Esophagus (tissue), 2 donors: Measurements from ENCODE around the gene NOL6. TPM values are rescaled to one million over a fixed set of nuclear protein-coding genes. Genes with fewer than 3 reads are reported as not detected.

Experiments used
- H3K27ac ChIP-seq, 2 donors: one replicate each; pipeline ENCODE4 v1.5.1; 2013; ENCODE audit warnings: low read depth in 2 of 2, mild to moderate bottlenecking in 2 of 2, inconsistent platforms in 1 of 2, low read length in 1 of 2, moderate library complexity in 1 of 2
- H3K27me3 ChIP-seq, 2 donors: one replicate each; pipeline ENCODE4 v1.6.1; 2013; ENCODE audit warnings: low read length in 2 of 2, control low read depth in 1 of 2, mild to moderate bottlenecking in 1 of 2; ENCODE audit not compliant: insufficient read depth in 2 of 2, control insufficient read depth in 1 of 2
- H3K36me3 ChIP-seq, 2 donors: one replicate each; pipeline ENCODE4 v1.6.1; 2013; ENCODE audit warnings: low read length in 1 of 2; ENCODE audit not compliant: control insufficient read depth in 2 of 2, insufficient read depth in 2 of 2
- H3K4me1 ChIP-seq, 2 donors: one replicate each; pipeline ENCODE4 v1.6.1; 2013; ENCODE audit warnings: low read length in 1 of 2; ENCODE audit not compliant: control insufficient read depth in 2 of 2, insufficient read depth in 2 of 2
- H3K4me3 ChIP-seq, 2 donors: one replicate each; pipeline ENCODE4 v1.5.1; 2013; ENCODE audit warnings: low read length in 2 of 2, mild to moderate bottlenecking in 2 of 2, low read depth in 1 of 2, moderate library complexity in 1 of 2
- H3K9me3 ChIP-seq, 2 donors: one replicate each; pipeline ENCODE4 v1.6.1; 2013; ENCODE audit warnings: mild to moderate bottlenecking in 2 of 2, low read depth in 1 of 2, low read length in 1 of 2, moderate library complexity in 1 of 2; ENCODE audit not compliant: control insufficient read depth in 2 of 2, insufficient read depth in 1 of 2
- WGBS, 2 donors: extraction: QIAGEN DNeasy Blood & Tissue Kit; methylation state at CpG; one replicate each; pipeline ENCODE4 v1.1.7; 2013; 5-methylcytosine and 5-hydroxymethylcytosine counted together
- polyA plus RNA-seq, 2 donors: library from polyadenylated mRNA; stranded (reverse); fragments of 200-250 nt; gene quantifications; one replicate each; pipeline ENCODE4 v1.2.3, GENCODE V29; 2013
- donor health status: healthy with polysubstance abuse.
- donor health status: Bipolar disorder and iron deficiency.

Gene NOL6
- polyA plus RNA-seq, 2 donors = 25.2 to 29.2 TPM

DNA sequence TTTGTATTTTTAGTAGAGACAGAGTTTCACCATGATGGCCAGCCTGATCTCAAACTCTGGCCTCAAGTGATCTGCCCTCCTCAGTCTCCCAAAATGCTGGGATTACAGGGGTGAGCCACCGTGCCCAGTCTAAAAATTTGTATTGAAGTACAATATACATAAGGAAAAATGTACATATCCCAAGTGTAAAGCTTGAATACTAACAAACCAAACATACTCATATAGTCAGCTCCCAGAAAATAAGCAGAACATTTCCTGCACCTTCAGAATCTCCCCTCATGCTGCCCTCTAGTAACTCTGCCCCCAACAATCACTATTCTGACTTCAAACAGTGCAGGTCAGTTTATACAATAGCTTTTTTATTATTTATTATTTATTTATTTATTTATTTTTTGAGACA is 1.6 kb upstream of the NOL6 start:
- H3K9me3 ChIP-seq = no peaks in the 10 kb centered on the region
- H3K4me1 ChIP-seq = peaks cover 0 to 9% of the 10 kb centered on the region in 2 donors
- no peak overlapping the region for H3K4me3 ChIP-seq
- H3K27me3 ChIP-seq = no peaks in the 10 kb centered on the region
- H3K27ac ChIP-seq = no peak overlapping the region
- 86 to 89% methylated on average over 1 of the region's 1 CpG for WGBS, 2 donors
- H3K36me3 ChIP-seq = peaks cover 6 to 9% of the 10 kb centered on the region in 2 donors

DNA sequence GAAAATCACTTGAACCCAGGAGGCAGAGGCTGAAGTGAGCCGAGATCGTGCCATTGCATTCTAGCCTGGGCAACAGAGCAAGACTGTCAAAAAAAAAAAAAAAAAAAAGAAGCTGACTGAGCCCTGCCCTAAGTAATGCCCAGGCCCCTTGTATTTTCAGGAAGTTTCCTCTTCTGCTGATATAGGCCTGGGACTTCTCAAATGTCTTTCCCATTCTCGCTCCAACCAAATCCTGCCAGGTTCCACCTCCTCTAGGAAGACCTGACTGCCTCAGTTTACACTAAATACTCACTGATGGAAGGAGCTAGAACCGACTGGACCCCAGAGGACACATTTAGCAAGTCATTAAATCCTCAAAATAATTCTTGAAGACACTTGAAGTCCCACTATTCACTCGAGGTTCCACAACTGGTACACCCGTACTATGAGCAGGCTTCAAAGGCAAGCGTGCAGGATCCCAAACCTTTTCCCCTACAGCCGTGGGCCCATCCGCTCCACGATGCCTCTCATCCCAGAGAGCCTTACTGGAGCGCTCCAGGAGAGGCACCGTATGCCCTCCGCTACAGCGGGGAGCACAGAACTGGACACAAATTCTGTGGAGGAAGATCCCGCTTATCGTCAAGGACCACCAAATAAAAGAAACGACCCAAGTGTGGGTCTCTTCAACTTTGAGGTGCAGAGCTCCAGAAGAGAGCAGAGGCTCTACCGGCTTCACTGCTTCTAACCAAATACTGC is 676 bp downstream of the NOL6 start:
- H3K27me3 ChIP-seq = no peaks in the 10 kb centered on the region
- peaks cover 24 to 29% of the 10 kb centered on the region in 2 donors for H3K36me3 ChIP-seq
- peak overlapping the region in 1 of 2 donors; percentile 69 for H3K27ac ChIP-seq
- H3K9me3 ChIP-seq = no peaks in the 10 kb centered on the region
- 9% methylated on average over 18 of the region's 18 CpGs for WGBS, 2 donors
- H3K4me3 ChIP-seq = peak overlapping the region; percentile 86 to 88
- peaks cover 0 to 9% of the 10 kb centered on the region in 2 donors for H3K4me1 ChIP-seq

DNA sequence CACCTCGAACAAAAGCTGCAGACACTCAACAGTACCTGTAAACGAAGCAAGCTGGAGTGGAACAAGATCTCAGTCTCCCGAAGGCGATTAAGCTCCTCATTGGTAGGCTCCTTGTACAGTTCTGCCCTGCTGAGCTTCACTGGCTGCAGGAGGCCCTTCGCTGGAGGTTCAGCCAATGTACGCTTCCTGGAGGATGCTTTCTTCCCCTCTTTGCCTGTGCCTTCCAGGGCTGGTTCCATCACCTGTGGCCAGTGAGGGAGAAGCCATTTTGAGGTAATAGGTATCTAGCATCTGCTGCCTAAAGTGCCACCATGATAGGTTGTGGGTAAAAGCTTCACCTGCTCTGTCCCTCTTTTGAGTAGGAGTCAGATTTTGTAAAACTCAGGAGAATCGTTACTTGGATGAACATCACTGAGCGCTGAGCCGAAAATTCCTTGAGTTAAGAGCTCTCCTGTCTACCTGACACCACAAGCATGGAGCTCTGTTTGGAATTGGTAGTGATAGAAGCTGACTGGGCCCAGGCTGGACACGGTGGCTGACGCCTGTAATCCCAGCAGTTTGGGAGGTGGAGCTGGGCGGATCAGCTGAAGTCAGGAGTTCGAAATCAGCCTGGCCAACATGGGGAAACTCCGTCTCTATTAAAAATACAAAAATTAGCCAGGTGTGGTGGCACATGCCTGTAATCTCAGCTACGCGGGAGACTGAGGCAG is 1.4 kb downstream of the NOL6 start:
- Histone ChIP-seq H3K4me3 (peak overlapping the region in 1 of 2 donors; percentile 86), H3K36me3 (peaks cover 29 to 36% of the 10 kb centered on the region in 2 donors), H3K4me1 (peaks cover 0 to 9% of the 10 kb centered on the region in 2 donors), H3K27me3 (no peaks in the 10 kb centered on the region), H3K9me3 (no peaks in the 10 kb centered on the region), H3K27ac (no peak overlapping the region)
- 82 to 87% methylated on average over 16 of the region's 16 CpGs for WGBS, 2 donors

DNA sequence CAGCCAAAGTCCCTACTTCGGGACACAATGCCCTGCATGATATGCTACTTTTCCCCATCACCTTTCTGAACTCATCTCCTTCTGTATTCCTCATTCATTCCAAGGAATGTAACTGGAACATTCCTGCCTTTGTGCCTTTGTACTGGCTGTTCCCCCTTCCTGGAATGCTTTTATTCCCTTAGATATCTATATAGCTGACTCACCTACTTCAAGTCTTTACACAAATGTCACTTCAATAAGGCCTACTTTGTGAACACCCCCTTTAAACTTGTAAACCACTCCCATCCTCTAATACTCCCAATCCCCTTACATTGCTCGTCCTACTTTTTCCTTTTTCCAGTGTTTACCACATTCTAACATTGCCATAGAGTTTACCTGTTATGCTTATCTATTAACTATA is 2.4 kb downstream of the NOL6 start:
- Histone ChIP-seq H3K27ac (no peak overlapping the region), H3K4me3 (no peak overlapping the region), H3K4me1 (peaks cover 0 to 12% of the 10 kb centered on the region in 2 donors), H3K36me3 (peaks cover 32 to 44% of the 10 kb centered on the region in 2 donors), H3K9me3 (no peaks in the 10 kb centered on the region), H3K27me3 (no peaks in the 10 kb centered on the region)
- WGBS, 2 donors = 70 to 93% methylated on average over 2 of the region's 2 CpGs

DNA sequence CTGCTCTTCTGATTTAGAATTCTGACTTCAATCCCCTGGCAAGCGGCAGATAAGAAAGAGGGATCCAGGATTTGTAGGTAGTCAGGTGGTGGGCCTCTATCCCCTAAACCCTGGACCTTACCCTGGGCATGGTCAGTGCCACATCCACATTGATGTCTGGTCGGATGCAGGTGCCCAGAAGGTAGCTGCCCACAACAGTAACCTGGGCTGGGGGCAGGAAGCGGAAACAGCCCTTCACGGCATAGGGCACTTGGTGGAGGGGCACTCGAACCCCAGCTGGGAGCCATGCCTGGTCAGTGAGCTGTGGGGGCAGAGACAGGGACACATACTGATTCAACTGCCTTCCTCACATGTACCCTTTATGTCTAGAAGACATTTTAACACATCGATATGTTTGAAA is 3.8 kb downstream of the NOL6 start:
- Histone ChIP-seq H3K4me3 (no peak overlapping the region), H3K27ac (no peak overlapping the region), H3K36me3 (peaks cover 41 to 58% of the 10 kb centered on the region in 2 donors), H3K27me3 (no peaks in the 10 kb centered on the region), H3K4me1 (peaks cover 0 to 20% of the 10 kb centered on the region in 2 donors), H3K9me3 (no peaks in the 10 kb centered on the region)
- WGBS, 2 donors = 94 to 97% methylated on average over 6 of the region's 6 CpGs

DNA sequence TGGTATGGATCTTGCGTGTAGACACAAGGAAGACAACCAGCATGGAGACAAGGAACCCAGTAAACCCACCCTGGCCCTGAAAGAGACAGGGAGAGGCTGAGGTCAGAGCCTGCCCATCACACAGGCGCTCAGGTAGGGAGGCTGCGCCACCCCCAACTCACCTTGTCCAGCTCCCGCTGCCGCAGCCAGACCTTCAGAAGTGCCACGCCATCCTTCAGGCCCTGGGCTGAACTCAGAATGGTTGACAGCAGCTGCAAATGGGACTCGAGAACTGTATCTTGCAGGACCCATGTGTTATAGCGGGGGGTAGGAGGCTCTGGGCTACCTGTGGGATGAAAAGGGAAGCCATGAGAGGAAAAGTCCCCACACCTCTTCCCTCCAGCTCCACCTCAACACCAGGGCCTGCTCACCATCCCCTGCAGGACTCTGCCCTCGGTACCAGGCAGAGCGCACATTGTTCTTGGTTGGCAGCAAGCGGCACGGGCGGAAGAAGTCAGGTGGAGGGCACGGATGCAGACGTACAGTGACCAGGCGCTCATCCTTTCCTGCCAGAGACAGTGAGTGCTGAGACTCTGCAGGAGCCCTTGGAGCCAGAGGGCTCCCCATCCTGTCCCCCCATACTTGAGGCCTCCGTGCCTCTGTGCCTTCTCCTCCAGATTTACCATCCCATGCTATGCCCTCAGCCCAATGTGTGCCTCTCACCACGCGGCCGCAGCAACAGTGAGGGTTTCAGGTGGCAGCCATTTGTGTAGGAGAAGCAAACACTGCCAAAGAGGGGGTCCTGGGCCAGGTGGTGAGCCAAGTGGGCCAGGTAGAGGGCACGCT is 4.7 kb downstream of the NOL6 start:
- H3K27ac ChIP-seq = no peak overlapping the region
- no peak overlapping the region for H3K4me3 ChIP-seq
- no peaks in the 10 kb centered on the region for H3K9me3 ChIP-seq
- WGBS, 2 donors = 94 to 96% methylated on average over 19 to 21 of the region's 21 CpGs
- H3K4me1 ChIP-seq = peaks cover 0 to 28% of the 10 kb centered on the region in 2 donors
- H3K36me3 ChIP-seq = peaks cover 45 to 67% of the 10 kb centered on the region in 2 donors
- H3K27me3 ChIP-seq = no peaks in the 10 kb centered on the region

DNA sequence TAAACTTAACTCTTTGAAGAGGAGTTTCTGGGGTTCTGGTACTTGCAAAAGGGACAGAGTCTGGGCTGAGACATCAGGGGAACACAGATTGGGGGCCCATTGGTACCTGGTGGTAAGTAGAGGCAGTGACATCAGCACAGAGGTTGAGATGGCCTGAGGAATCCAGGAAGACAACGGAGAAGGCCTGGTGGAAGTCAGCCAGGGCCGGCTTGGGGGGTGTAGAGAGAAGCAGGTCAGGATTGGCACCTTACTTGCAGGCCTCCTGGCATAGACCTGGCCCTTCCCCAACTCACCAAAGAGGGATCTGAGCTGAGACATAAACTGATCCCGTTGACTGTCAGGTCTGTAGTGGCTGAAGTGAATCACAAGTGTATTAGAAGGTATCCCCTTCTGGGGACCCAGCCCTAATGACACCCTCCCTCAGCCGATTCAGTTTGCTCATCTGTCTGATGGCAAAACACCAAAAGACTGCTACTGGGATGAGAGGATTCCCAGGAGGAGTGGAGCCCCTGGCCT is 5.5 kb downstream of the NOL6 start:
- H3K4me1 ChIP-seq = peaks cover 0 to 31% of the 10 kb centered on the region in 2 donors
- H3K4me3 ChIP-seq = no peak overlapping the region

DNA sequence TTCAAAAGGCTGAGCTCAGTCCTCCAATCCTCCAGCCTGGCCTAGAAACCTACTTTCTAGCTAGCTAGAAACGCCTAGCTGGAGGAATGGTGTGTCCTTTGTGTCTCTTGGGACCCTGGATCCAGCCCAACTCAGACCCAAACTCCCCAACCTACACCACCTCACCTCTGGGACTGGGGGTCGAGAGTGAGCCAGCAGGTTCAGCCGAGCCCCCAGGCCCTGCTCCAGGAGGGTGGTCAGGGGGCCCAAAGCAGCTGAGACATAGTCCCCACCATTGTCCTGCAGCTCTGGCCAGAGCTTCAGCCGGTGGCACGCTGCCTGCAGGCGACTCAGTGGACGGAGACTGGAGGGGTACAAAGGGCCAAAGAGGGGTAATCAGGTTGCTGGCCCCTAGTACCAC is 6.2 kb downstream of the NOL6 start:
- 78 to 88% methylated on average over 7 of the region's 7 CpGs for WGBS, 2 donors
- H3K27ac ChIP-seq = no peak overlapping the region
- no peaks in the 10 kb centered on the region for H3K9me3 ChIP-seq
- no peaks in the 10 kb centered on the region for H3K27me3 ChIP-seq
- H3K4me1 ChIP-seq = peaks cover 0 to 28% of the 10 kb centered on the region in 2 donors
- peaks cover 46 to 81% of the 10 kb centered on the region in 2 donors for H3K36me3 ChIP-seq
- H3K4me3 ChIP-seq = no peak overlapping the region

More for the DNA sequence above, 5.5 kb downstream of the NOL6 start:
- Histone ChIP-seq H3K27ac (no peak overlapping the region), H3K27me3 (no peaks in the 10 kb centered on the region), H3K36me3 (peaks cover 45 to 74% of the 10 kb centered on the region in 2 donors), H3K9me3 (no peaks in the 10 kb centered on the region)
- WGBS, 2 donors = 61 to 65% methylated on average over 4 of the region's 4 CpGs
